Keratinocyte (primary cell): ENCODE data around the gene THOC5.

ENCODE experiments used
- CTCF ChIP-seq, 3 experiments: IDR thresholded peaks in 1 of 3; conservative IDR thresholded peaks in 1 of 3; optimal IDR thresholded peaks in 1 of 3; 2 replicates in 2 of 3; 3 replicates in 1 of 3; pipeline versions ENCODE3 to v1.5.1; 2011; ENCODE audit warnings: low read length in 3 of 3, mild to moderate bottlenecking in 3 of 3, moderate library complexity in 2 of 3, control low read depth in 1 of 3, inconsistent platforms in 1 of 3; ENCODE audit not compliant: insufficient read depth in 2 of 3; ENCODE audit errors: extremely low read depth in 1 of 3
- EZH2 ChIP-seq: IDR thresholded peaks from one replicate; pipeline ENCODE4 v1.6.1; 2012; ENCODE audit warnings: inconsistent platforms, mild to moderate bottlenecking, low read length, moderate library complexity

DNA sequence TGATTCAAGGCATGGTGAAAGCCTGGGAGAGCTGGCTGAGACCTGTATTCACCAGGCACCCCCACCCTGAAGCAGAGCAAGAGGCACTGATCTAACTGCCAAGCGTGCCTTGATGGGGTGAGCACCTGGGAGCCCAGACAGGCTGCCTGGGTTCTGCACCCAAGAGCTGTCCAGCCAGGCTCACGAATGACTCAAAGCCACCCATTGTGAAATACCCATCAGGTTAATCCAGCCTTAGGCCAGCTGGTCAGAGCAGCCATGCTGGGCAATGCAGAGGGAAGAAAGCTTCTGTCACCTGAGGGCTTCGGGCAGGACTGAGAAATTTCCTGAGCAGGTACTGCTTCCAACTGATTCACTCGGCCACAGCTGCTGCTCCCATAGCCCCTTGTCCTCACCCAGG, 22.1 kb downstream of the THOC5 start:
- no peak for TF ChIP-seq EZH2
- no peak for TF ChIP-seq CTCF (optimal IDR thresholded peaks at IDR 0.05 in 1 of 3, IDR thresholded peaks at IDR 0.05 in 1 of 3, conservative IDR thresholded peaks at IDR 0.05 in 1 of 3; ENCODE audit: extremely low read depth in 1 of 3, insufficient read depth in 2 of 3, low read length in 3 of 3)
